ENCODE results near the gene THOC7.

The THOC7 gene

DNA sequence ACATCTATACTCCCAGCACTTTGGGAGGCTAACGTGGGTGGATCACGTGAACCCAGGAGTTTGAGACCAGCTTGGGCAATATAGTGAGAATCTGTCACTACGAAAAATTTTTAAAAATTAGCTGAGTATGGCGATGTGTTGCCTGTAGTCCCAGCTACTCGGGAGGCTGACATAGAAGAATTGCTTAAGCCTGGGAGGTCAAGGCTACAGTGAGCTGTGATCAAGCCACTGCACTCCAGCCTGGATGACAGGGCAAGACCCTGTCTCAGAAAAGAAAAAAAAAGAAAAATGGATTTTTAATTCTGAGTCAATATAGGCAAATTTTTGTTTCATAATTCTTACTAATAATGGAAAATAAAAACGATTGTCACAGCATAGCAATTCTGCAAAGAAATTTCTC, 31.2 kb downstream of the THOC7 start:
- DNase-seq, result no peak

DNA sequence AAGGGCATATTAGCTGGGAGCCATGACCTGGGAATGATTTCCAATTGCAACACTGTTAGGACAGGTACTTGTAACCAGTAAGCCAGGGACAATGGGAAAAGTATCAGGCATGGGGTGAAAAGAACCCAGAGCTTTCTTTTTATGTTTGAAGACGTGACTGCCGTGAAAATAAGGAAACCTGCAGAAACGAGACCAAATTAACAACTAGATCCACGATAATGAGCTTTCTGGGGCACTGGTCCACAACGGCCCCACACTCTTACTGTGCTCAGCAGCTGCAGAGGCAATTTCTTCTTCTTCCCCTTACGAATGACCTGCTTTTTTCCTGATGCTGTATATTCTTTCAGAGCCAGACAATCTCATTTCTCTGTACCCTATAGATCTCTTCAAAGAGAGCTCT, 33.1 kb downstream of the THOC7 start:
- no peak for DNase-seq

DNA sequence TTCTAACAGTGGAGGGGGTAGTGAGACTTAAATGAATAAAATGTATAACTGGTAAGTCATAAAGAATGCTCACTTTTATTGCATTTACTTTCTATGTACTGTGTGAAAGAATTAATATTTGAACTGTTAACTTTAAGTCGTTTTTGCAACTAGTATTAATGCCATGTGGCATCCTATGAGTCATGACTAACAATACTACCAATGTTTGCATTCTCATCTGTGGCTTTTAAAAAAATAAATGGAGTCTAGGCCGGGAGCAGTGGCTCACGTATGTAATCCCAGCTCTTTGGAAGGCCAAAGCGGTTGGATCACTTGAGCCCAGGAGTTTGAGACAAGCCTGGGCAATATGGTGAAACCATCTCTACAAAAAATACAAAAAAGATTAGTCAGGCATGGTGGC, 39.3 kb downstream of the THOC7 start:
- DNase-seq, result no peak

DNA sequence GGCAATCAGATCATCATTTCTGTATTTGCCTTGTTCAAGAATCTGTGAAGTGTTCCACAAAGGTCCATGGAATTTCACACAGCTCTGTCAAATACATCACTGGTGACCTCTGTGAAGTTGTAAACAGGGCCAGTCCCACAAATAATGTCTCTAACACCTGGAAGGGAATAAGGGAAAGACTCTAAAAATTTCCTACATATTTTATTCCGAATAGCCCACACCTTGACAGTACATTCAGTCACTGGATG, 44.5 kb downstream of the THOC7 start, which contains the start of gene C3orf49:
Gene C3orf49 (plus strand): TSS at position 149 of the 248 bp plus-strand sequence. CDS start 173 bp downstream, outside the sequence.
- DNase-seq, result no peak

DNA sequence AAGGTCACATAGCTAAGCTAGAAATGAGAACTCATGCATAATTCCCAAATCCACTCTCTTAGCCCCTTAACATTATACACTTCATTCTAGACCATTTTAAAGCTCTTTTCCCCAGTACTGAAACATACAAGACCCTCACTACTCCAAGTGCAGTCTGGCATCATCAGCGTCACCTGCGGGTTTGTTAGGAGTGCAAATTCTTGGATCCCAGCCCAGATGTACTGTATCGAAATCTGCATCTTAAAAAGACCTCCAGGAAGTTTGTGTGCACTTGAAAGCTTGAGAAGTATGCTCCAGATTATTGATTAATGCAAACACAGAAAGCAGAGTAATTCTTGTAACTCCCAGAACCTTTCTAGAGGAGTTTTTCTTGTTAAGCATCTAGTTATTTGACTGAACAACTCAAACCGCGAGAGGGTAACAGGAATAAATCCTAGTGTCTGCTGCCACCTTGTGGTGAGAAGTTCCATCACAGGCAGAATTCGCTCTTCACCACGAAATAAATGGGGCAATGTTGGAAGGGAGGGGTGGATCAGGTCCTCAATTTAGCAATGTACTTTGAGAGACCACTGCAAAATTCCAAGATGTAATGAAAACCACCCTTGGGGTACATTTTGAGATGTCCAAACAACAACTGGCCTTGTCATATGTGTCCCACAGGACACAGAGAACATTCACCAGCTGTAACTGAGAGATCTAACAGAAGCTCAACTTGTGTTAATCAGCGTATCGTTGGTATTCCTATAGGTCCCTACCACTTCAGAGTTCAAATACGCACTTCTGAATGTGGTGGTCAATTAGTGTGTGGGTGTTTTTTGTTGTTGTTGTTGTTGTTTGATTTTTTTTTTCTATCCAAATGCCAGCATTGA, 45.1 kb downstream of the THOC7 start:
- DNase-seq, result peak; percentile 58

DNA sequence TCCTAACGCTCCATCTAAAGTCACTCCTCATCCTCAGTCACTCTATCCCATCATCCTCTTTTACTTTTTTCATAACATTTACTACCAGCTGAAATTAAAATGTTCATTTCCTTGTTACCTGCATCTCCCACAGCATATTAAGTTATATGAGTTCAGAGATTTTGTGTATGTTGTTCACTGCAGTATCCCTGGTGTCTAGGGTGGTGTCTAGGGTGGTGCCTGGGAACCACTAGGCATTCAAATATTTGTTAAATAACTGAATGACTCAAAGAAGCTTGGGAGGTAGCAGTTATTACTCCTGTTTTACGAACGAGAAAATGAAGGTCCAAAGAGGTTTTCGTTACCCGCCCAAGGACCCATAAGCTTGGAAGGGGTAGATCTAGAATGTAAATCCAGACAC, 46.4 kb downstream of the THOC7 start:
- no peak for DNase-seq

DNA sequence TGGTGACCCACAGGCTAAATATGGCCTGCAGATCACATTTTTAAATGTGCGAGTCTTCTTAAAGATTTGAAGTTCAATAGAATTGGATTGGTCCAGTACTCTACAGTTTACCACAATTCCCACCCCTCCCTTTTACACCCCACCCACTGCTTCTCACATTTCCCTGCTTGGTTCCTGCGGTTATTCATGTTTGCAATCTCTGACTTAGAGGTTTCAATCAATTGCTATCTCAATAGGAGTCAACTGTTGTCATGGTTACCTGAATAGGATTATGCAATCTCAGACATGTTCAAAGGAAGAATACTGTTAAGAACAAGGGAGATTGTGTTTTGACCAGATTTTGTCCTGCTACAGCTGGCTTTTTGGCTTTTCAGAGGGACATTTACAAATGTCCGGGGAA, 49.4 kb downstream of the THOC7 start:
- no peak for DNase-seq

DNA sequence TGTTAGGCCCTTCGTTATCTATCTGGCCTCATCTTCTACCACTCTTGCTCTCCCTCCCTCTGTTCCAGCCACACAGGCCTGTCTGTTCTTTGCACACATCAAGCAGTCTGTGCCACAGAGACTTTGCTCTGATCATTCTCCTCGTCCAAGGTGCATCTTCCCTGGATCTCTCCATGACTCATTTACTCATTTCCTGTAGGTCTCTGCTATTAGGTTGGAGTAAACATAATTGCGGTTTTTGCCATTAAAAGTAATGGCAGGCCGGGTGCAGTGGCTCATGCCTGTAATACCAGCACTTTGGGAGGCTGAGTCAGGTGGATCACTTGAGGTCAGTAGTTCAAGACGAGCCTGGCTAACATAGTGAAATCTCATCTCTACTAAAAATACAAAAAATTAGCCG, 54.0 kb downstream of the THOC7 start:
- no peak for DNase-seq

DNA sequence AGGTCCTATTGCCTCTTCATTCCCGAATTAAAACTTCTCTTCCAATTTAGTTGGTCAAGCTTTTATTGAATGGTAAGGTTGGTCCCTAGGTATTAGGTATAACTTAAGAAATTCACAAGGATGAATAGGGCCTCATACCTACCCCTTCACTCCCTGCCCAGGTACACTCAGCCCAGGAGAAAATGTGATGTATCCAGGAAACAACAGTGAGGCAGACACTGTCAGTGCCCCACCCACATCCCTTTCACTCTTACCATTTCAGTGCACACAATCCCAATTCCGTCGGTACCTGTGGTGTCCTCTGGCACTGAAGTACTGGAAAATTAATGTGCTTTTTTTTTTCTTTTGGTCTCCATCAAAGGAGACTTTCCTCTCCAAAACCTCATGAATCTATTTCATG, 55.0 kb downstream of the THOC7 start:
- DNase-seq, result no peak

DNA sequence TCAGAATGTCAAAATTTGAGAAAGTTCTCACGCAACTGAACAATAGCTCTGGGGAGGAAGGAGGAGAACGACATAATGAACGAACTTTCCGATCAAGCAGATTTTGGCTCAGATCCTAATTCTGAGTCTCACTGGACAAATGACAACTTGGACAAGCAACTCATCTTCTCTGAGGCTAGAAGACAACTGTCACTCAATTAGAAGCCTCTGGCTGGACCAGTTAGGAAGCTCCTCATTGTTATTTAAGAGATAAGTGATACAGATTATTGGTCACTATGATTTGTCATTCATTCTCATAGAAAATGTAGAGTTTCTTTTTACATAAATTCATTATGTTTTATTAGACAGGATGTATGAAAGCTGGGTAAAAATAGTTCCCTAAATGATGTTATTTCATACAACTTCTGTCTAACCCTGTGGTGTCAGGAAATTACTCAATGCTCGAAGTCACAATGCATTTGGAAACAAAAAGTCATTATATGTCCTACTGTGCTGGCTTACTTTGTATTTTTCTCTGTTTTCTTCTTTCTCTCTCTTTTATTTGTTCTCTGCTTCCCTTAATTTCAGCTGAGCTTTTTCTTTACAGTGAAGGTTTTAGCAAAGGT, 55.5 kb downstream of the THOC7 start:
- DNase-seq, result no peak

DNA sequence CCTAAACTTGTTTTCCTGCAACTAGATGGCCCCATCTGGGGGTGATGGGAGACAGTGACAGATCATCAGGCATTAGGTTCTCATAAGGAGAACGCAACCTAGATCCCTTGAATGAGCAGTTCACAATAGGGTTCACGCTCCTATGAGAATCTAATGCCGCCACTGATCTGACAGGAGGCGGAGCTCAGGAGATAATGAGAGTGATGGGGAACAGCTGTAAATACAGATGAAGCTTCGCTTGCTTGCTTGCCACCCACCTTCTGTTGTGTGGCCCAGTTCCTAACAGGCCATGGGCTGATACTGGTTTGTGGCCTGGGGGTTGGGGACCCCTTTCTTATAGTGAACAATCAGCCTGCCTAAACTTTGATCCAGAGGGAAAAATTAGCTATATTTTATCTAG, 59.7 kb downstream of the THOC7 start:
- no peak for DNase-seq

DNA sequence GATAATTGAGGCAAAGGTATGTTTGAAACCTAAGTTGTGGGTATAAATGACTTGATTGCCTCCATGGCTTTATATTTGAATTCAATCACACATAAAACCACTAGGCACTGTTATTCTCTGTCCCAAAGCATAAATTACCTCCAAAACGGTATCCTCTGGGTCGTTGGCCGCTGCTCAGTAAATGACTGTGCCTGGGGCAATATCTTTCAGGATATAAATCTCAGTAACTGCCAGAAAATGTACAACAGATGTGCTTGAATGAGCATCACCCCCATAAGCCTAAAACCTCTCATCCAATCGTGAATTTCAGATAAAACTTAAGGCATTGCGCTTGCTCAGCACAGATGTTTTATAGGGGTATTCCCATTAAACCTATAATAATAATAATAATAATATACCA, 63.5 kb downstream of the THOC7 start:
- DNase-seq, result no peak

DNA sequence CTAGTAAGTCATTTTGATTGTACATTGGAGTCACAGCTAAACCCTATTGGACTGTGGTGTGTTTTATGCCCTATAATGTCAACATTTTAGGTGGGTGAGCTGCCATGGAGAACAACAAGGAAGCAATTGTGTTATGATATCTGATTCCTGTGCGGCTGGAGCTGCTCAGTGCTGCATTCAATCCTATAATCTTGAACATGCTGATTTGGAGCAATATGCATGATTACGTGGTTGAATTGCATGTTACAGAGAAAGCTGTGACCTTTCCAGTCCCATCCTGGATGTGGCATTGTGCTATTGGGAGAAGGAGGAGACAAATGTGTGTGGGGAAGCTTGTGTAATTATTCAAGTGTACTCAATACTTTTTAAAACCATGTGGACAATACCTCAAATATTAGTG, 64.7 kb downstream of the THOC7 start:
- DNase-seq, result no peak

DNA sequence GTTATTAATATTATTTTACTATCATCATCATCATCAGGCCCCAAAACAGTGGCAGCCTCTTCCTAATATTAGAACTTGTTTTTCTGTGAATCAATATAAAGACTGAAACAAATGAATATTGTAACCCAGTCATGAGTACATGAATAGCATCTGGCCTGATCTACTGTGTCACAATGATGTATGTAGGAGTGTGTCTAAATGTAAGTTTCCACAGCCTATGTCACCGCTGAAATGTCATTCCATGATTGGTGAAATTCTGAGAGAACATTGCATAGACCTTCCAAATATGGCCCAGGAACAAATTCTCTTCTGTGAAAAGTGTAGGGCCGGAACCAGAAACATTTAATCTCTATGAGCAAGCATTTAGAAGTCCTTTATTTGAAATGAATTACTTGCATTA, 65.1 kb downstream of the THOC7 start:
- no peak for DNase-seq

DNA sequence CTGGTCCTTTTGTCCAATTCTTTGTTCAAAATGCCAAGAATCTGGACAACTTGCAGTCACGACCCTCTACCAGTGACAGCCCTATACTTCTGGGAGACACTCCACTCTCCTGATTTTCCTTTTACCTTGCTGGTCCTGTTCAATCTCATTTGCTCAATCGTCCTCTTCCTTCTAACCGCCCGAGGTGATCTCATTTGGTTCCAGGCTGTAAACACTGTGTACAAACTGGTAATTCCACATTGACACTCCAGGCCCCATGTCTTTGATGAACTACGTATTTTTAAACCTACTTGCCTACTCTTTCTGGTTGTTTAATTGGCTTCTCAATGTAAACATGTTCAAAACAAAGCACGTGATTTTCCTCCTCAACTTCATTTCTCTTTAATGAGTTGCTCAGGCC, 68.2 kb downstream of the THOC7 start:
- no peak for DNase-seq

DNA sequence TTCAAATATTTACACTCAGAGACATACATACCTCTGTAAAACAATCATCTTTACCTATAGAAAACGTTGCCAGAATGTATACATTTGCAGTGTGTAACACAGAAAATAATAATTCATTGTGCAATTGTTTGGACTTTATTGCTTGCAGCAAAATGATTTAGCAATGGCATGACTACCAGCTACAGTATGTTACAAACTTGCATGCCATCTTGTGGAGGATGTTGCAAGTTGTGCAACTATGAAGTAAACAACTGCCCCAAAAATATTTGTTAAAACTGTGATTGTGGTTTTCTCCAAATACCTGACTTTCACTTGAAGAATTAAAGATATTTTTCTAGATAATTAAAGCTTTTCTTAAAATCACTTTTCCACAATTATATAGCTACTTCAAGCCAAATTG, 71.6 kb downstream of the THOC7 start:
- no peak for DNase-seq

Data from activated naive CD4-positive, alpha-beta T cell treated with Interleukin-2 at 50 U/mL for 16 hours (primary cell).